Activated CD4-positive, alpha-beta T cell treated with anti-CD3 and anti-CD28 coated beads, Interleukin-2, Interleukin-4, amounts not matched to agents 100 ng/mL and 50 ng/mL, durations not matched to agents 16 hours and 8 hours (primary cell): ENCODE measurements around the gene GOLGA1.
"Not testable (repeated sequence)": the region's sequence is repeated elsewhere in the genome, so short reads cannot be mapped to it uniquely, and the experiment has no call there.

Experiments
- DNase-seq: peaks from one replicate; pipeline ENCODE4 v3.0.0-alpha.2; 2020; ENCODE audit warnings: low spot score

GOLGA1 gene

DNA sequence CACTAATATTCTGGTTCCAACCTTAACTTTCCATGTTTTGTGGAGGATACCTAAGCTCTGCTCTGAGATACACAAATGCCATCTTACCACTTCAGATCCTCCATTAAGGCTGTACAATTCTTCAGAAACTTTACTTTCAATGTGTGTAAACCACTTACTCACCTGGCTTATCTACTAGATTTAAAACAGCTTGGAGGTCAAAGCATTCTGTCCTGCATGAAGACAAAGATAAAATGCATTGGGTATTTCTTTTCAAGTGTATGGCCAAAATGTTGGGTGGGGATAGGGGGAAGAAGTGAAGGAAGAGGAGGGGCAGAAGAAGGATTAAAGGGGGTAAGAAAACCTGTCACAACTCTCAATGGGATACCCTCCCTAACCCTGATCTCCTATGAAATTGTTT is 939 bp downstream of the GOLGA1 start:
- DNase-seq = no peak

DNA sequence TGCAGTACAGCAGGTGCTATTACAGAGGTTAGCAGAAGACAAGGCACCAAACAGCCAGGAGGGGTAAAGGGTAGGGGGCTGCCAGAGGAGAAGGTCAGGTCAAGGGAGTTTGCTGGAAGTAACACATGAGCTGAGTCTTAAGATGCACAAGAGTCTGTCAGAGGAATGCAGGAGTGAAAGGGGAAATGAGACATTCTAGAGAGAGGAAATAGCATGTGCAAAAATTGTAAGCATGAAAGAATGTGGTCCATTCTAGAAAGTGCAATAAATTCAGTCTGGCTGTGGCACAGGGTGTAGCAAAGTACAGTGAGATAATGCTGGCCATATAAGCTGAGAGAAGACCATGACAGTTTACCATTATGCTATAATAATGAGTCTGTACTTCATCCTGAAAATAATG is 6.6 kb downstream of the GOLGA1 start:
- no peak for DNase-seq

DNA sequence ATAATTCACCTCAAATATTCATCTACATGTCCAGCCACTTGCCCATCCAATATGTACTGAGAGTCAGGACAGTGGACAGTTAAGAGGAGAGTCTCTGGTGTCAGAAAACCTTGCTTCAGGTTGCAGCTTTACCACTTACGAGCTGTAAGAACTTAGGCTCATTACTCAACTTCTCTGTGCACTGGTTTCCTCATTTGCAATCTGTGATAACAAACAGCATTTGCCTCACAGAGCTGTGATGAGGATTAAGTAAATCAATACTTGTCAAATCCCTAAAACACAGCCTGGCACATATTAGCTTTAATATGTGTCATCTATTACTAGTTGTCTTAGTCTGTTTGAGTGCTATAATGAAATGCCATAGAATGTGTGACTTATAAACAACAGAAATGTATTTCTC is 8.6 kb downstream of the GOLGA1 start:
- no peak for DNase-seq

DNA sequence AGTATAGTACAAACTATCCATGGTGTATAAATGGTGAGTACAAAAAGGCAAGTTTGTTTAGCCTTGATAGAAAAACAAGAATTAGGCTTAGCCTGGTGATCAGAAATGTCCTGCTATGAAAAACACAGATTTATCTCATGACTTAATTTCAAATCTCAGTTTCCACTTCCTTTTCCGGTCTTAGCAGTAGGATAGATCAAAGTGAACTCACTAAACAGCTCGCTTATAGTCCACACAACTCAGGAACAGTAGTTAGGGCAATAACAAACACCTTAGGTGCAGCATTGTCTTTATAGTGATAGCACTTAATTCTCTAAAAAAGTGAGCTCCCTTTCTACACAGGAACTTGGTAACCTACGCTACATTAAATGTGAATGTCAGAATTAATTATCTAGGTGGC is 11.4 kb downstream of the GOLGA1 start:
- no peak for DNase-seq

DNA sequence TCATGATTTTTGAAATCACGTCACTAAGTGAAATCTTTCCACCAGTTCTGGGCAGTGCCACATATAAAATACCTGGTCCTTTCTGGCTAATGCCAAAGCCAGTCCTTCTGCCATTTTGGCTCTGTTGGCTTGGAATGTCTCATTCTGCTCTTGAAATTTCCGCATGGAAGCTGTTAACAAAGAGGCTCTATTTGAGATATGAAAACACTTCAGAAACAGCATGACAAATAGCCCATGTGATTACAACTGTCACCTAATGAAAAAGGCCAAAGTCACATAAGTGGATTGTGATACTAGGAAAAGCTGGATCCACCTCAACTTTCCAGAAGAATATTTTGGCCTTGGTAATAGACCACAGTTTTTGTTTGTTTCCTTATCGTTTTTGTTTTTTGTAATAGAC is 12.8 kb downstream of the GOLGA1 start:
- no peak for DNase-seq

DNA sequence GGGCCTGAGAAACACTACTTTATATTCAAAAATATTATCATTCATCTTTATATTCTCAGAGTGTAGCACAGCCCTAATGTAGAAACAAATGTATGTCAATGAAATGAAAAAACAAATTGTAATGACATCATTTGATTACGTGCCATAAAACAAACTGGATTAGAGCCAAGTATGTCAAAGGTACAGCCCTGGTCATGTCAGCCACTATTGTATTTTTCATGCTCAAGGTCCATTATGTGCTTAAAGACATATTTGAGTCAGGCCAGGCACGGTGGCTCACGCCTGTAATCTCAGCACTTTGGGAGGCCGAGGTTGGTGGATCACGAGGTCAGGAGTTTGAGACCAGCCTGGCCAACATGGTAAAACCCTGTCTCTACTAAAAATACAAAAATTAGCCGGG is 20.5 kb downstream of the GOLGA1 start:
- DNase-seq = not testable (repeated sequence)

DNA sequence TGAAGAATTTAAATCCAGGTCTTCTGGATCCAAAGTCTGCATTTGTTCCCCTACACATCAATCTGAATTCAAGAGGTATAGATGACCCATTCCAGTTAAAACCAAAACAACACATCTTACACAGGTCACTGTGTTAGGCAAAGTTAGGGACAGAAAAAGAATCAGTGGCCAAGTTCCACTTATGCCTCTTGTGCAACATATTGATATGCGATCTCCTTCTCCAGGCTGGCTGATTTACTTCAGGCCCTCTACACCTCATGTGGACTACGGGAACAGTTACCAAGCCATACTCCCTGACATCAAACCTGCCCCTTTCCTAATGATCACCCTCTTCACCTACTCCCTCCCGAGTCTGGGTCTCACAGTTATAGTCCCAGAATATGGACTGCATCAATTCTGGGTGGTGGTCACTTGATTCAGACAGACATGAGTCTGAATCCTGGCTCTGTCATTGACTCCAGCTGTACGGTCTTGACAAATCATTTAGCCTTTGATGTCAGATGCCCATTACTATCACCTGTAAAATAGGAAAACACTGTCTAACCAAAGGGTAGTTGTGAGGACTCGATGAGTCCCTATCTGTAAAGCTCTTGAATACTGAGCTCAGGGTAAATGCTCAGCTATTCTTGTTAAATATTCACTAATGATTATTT is 26.0 kb downstream of the GOLGA1 start:
- no peak for DNase-seq

DNA sequence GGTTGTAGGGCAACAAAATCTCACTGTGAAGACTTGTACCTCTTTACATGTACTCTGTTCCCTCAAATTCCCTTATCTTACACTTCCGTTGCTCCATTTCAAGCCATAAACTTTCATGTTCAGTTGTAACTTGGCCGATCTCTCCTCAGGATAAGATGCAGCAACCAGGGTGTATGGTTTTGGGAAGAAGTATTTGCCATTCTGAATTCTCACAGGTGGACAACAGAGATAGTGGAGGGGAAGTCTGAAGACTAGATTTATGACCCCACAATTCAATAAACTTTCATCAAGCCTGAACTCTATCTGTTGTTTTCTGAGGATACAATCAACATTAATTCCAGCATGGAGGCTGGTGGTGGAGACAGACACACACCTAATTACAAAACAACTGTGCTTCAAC is 27.5 kb downstream of the GOLGA1 start:
- DNase-seq = no peak

DNA sequence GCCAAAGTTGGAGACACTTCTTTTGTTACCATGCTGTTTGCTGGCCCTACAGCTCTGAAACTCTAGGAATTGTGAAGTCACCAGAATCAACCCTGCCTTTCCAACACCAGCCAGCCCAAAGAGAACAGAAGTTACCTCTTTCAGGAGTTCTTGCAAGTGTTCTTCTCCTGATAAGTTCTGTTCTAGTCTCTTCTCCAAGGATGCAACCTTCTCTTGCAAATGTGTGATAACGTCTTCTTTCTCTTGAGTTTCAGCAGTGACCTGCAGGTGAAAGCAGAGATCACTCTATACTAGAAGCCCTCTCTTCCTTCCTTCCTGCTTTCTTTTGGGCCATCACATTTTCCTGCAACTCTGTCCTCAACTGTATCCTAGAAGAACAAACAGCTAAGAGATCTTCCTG is 29.1 kb downstream of the GOLGA1 start:
- no peak for DNase-seq

DNA sequence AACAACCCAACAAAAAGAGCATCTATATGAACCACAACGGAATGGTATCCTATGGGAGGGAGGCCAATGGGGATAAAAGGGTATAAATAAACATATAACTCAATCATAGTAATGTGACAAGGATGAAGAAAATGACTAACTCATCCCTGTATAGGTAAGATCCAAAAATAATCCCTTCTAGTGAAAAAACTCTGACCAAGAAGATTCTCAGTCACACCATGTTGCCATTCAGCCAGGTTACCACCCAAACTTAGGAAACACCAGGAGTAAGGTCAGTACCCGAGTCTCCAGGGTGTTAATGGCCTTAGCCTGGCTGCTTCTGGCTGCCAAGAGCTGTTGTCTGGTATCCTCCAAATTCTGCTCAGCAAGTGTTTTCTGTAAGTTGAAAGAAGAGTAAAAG is 32.8 kb downstream of the GOLGA1 start:
- DNase-seq = no peak

DNA sequence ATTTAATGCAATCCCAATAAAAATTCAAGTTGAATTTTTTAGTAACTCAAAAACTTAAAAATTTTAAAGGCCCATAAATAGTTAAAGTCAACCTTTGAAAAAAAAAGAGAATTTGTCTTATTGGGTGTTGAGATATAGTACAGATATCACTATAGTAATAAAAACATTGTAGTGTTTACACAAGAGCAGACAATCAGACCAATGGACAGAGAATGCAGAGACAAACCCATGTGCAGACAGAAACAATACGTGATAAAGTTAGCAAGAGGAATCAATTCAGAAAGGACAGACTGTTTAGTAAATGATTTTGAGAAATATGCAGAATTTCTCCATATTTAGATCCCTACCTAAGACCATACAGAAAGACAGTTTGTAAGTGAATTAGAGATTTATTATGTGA is 33.9 kb downstream of the GOLGA1 start:
- DNase-seq = no peak

DNA sequence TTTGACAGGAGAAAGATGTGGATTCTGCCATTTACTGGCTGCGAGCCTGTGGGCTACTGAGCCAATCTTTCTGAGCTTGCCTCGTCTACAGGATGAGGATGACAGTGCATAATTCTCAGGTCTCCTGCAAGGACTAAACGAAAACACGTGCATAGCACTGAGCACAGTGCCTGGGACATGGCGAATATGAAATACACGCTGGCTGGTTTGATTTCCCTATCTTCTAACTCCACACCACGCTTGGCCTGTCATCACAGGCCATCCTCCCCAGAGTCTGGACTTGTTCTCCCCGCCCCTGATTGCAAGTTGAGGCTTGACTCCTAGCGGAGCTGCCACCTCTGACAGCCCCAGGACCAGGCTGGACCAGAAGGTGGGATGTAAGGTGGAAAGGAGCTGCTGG is 41.0 kb downstream of the GOLGA1 start:
- no peak for DNase-seq

DNA sequence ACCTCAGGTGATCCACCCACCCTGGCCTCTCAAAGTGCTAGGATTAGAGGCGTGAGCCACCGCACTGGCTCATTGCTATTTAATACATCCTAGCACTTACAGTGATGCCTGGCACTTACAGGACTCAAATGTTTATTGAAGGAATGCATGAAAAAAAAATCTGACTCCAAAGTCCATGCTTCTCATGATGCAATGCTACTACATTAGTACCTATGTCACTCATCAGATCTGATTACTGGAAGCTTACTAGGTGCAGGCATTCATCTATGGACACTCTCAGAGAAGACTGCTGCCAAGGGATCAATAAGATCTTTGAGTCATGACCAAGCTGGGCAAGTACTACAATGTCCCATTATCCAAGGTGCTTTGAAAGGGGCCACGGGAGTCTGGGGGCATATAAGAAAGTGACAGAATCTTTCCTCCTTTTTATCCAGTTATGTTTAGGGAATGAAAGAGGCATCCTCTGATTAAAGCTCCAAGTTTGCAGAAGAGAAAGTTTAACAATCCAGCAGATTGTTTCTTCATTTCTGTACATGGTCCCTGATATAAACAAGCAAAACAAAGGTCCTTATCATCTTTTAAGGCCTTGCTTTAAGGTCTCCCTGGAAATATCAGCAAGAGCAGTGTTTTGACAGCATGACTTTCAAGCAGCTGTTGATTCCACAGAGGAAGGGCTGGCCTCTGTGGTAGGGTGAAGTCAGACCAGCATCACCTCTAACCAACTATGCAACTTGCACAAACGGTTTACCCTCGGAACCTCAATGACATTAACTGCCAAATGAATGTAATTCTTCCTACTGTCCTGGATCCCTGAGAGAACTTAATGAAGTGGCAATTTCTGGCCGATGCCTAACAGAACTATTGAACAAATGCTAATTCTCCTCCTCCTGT is 43.1 kb downstream of the GOLGA1 start:
- no peak for DNase-seq

DNA sequence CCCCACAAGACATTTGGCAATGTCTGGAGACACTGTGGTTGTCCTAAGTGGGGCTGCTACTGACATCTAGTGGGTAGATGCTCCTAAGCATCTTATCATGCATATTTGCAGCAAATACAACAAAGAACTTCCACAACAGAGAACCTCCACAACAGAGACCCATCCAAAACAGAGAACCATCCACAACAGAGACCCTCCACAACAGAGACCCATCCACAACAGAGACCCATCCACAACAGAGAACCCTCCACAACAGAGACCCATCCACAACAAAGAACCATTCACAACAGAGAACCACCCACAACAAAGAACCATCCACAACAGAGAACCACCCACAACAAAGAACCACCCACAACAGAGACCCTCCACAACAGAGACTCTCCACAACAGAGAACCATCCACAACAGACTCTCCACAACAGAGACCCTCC is 46.1 kb downstream of the GOLGA1 start:
- DNase-seq = peak; percentile 33

DNA sequence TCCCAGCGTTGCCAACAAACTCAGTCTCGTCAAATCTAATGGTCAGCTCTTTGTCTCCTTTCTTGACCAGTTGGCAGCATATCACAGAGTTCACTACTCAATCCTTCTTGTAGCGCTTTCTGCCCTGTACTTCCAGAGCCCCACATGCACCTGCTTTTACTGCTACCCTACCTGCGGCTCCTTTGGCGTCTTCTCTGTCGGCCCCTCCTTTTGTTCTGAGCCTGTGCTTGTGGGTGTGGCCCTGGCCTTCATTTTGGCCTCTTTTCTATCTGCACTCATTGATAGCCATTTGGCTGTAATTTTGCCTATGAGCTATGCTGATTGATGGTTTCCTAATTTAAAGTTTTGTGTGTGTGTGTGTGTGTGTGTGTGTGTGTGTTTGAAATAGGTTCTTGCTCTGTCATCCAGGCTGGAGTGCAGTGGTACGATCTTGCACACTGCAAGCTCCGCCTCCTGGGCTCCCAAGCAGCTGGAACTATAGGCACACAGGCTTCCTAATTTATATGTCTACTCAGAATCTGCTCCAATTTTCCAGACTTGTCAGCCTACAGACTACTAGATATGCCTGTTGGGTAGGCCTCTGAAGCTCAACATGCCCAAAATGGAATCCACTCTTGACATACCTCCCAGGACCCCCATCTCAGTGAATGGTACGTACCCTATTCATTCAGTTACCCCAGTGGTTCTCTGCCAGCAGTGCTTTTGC is 46.7 kb downstream of the GOLGA1 start:
- no peak for DNase-seq

DNA sequence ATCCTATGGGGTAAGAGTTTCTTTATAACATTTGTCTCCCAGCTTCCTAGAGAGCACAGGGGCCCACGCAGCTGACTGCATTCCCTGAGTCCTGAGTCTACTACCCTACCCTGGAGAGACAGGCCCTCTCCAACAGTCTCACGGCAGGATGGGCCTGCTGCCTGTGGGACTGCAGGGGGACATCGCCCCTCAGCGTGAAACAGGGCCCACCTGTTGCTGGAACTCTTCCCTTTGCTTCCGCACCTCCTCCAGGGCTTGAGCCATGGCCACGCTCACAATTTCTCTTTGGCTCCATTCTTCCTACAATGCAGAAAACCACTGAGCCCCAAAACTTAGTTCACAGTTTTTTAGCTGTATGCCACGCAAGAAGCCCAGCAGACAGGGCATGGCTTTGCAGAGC is 50.7 kb downstream of the GOLGA1 start:
- DNase-seq = no peak

DNA sequence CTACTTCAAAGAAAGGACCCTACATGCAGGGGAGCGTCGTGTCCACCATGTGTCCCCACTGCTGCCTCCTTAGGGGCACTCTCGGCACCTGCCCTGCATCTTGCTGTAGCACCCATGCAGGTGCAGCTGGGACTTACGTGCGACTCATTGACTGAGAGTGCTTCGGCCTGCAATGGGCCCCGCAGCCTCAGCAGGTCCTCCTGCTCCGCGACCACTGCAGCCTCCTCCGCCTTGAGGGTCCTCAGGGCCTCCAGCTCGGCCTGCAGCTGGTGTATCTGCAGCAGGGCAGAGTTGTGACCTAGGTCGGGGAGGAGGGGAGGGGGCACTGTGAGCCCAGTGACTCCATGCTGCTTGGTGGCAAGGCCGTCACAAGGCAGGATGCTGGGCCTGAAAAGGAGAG is 51.9 kb downstream of the GOLGA1 start:
- DNase-seq = no peak

DNA sequence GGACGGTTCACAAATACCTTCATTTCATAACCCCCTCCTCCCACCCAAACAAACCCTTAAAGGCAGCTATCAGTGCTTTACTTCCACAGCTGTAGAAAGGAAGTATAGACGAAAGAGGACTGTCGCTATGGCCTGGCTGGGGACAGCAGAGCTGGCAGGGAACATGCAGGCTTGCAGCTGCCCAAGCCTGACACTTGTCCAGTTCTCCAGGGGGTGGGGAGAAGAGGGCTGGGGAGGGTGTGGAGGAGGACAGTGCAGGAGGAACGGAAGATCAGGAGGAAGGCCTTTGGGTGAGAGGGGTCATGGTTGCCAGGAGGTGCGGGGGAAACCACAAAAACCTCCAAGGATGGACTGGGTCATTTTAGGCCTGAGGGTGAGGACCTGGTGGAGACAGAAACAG is 53.1 kb downstream of the GOLGA1 start:
- DNase-seq = no peak

DNA sequence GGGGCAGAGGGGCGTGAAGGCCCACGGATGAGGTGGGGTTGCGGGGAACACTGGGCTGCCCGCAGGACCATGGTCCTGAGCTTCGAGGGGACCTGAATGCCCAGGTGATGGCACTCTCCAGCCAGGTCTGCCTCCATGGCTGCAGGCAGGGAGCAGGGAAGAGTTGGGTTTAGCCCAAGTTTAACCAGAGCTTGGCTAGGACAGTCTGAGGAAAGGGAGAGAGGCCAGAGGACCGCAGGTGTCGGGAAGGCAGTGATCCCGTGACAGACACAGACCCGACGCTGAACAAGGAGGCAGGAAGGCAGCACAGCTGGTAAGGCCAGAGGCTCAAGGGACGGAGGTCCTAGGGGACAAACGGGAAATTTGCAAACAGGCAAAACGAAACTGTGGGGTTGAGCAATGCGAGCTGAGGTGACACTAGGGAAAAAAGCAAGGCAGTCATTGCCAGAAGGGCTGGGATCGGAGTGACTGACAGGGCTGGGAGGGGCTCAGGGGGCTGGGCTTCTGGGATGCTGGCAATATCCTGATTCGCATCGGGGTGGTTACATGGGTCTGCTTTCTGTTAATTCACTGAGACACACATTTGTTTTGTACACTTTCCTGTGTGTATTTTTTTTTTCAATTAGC is 53.9 kb downstream of the GOLGA1 start:
- DNase-seq = no peak

DNA sequence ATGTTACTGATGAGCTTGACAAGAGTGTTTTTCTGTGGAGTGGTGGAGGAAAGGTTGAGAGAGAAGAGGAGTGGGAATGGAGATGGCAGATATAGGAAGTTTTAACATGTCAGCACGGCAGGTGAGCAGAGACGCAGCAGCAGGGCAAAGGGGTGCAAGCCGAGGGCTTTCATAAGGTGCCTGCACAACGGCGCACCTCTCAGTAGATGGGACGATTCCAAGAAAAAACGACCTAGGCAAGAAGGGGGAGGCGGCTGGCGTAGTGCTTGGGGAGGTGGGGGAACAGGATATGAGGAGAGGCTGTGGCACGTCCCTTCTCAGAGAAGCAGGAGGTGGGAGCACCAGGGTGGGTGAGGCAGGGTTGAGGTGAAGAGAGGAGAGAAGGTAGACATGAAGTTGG is 54.4 kb downstream of the GOLGA1 start:
- no peak for DNase-seq

DNA sequence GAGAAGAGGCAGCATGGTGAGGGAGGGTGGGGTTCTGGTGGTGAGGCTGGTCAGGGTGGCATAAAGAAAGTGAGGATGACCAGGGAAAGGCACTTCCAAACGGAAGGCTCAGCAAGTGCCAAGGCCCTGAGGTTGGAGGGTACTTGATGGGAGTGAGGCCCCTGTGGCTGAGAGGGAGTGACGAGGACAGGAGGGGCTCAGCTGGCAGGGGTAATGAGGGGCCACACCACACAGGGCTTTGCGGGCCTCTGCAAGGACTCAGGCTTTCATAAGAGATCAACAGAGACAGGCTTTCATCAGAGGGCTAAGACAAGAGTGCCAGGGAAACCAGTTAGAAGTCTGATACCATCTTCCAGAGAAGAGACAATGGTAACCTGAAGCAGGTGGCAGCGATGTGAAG is 55.3 kb downstream of the GOLGA1 start:
- DNase-seq = no peak

DNA sequence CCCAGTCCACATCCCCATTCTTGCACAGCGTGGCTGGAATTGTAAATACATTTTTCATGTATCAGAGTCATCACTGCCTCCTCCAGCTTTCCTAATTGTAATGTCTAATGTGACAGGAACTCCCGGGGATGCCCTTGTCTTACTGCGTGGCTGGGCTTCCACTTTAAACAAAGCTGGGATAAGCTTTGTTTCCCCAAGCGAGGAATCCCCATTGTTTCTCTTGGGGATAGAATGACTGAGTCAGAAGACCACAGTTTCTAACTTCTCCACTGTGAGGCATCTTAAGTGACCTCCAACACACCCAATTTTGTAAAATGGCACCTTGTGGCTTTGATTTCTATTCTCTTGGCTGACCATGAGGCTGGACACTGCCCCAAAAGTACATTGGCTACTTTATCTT is 56.5 kb downstream of the GOLGA1 start:
- no peak for DNase-seq

DNA sequence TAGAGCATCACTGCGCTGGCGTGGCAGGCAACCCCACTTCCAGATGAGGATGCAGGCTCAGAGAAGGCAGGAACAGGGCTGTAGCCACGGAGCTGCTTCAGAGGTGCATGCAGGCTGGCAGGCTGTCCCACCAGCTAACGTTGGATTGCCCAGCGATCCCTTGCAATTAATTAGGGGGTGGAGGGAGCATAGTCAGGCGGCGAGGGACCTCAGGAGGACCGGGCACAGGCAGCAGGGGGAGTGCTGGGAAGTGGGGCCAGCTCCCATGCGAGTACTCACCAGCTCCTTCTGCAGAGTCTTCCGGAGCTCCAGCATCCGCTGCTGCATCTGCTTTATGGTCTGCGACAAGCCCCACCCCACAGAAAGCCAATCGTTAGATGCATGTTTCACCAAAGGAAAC is 58.7 kb downstream of the GOLGA1 start:
- no peak for DNase-seq
